ENCODE results near the gene OPCML.

Gene OPCML

DNA sequence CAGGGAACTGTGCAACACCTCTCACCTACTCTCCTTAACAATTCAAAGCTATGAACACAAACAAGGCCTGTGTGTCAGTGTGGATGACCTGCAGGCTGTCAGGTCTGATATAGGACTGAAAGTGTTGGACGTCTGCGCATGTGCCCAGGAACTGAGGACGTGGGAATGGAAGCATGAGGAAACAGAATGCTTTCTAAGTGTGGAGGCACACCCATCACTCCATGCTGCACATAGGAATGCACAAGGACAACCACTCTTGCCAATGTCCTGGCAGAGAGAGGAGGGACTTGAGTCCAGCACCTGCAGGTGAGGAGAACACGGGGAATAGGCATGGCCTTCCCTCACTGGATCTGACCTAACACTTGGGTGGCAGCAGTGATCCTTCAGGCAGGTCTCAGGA, 874.3 kb downstream of the OPCML start:
- TF ChIP-seq, protein P1, sequence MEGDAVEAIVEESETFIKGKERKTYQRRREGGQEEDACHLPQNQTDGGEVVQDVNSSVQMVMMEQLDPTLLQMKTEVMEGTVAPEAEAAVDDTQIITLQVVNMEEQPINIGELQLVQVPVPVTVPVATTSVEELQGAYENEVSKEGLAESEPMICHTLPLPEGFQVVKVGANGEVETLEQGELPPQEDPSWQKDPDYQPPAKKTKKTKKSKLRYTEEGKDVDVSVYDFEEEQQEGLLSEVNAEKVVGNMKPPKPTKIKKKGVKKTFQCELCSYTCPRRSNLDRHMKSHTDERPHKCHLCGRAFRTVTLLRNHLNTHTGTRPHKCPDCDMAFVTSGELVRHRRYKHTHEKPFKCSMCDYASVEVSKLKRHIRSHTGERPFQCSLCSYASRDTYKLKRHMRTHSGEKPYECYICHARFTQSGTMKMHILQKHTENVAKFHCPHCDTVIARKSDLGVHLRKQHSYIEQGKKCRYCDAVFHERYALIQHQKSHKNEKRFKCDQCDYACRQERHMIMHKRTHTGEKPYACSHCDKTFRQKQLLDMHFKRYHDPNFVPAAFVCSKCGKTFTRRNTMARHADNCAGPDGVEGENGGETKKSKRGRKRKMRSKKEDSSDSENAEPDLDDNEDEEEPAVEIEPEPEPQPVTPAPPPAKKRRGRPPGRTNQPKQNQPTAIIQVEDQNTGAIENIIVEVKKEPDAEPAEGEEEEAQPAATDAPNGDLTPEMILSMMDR (IDR thresholded peaks at IDR 0.05; ENCODE audit: unreplicated experiment in 3 of 3), result no peak
- Mint-ChIP-seq H3K36me3 (ENCODE audit: low read depth) (peaks cover 4% of the 10 kb centered on the region), H3K27ac (no peak overlapping the region), H3K9me3 (peaks cover 3% of the 10 kb centered on the region), H3K4me3 (no peak overlapping the region), H3K27me3 (ENCODE audit: low read depth) (peaks cover 5% of the 10 kb centered on the region), H3K4me1 (peaks cover 5% of the 10 kb centered on the region)

- Mint-ChIP-seq H3K4me1 (peaks cover 5% of the 10 kb centered on the region), H3K4me3 (no peak overlapping the region)
Measured at GRCh38 chr11:132655187-132655855, 877.0 kb downstream of the OPCML start.

GRCh38 chr11:132653237-132653636, 879.1 kb downstream of the OPCML start:
- Mint-ChIP-seq H3K27me3 (ENCODE audit: low read depth) (peaks cover 20% of the 10 kb centered on the region), H3K4me3 (no peak overlapping the region), H3K36me3 (ENCODE audit: low read depth) (peaks cover 4% of the 10 kb centered on the region), H3K27ac (no peak overlapping the region), H3K4me1 (peaks cover 5% of the 10 kb centered on the region), H3K9me3 (peaks cover 3% of the 10 kb centered on the region)
- TF ChIP-seq, protein P1 (IDR thresholded peaks at IDR 0.05; ENCODE audit: unreplicated experiment in 3 of 3), result no peak

More at GRCh38 chr11:132655187-132655855, 877.0 kb downstream of the OPCML start:
- Mint-ChIP-seq H3K27me3 (ENCODE audit: low read depth) (peaks cover 12% of the 10 kb centered on the region), H3K27ac (no peak overlapping the region), H3K9me3 (peaks cover 3% of the 10 kb centered on the region), H3K36me3 (ENCODE audit: low read depth) (peaks cover 4% of the 10 kb centered on the region)
- TF ChIP-seq, protein P1 (IDR thresholded peaks at IDR 0.05; ENCODE audit: unreplicated experiment in 3 of 3), result no peak

DNA sequence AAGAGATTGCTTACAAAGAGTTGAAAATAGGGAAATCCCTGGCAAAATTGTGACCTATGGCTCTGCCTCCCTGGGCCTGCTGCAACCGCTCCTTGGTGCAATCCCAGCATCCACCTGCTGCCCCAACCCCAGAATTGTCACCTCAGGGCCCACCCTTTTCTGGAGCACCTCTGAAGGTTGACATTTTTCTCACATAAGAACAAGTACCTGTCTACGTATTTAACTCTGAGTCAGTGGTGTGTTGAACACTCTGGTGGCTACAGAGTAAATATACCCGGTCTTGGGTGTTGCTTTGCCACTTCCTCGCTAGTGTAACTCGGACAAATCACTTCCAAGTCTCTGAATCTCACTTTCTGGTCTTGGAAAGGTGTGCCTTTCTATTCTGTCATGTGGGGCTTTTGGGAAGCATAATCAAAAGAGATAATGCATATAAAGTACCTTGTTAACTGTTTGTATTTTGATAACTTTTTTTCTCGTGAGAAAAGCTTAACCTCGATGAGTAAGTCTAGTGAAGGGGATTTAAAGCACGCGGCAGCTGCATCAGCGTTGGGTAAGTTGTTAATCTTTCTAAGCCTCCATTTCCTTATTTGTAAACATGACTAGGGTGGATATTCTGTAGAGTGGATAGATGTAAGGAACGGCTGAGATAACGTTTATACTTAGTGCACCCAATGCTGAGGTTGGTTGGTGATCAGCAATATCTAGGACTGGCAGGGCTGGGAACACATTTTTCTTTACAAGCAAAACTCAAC, 881.2 kb downstream of the OPCML start:
- Mint-ChIP-seq H3K4me1 (no peaks in the 10 kb centered on the region), H3K9me3 (peaks cover 3% of the 10 kb centered on the region), H3K36me3 (ENCODE audit: low read depth) (peaks cover 4% of the 10 kb centered on the region), H3K27me3 (ENCODE audit: low read depth) (peaks cover 23% of the 10 kb centered on the region), H3K4me3 (no peak overlapping the region), H3K27ac (no peak overlapping the region)
- TF ChIP-seq, protein P1 (IDR thresholded peaks at IDR 0.05; ENCODE audit: unreplicated experiment in 3 of 3), result no peak

- Mint-ChIP-seq H3K9me3 (no peaks in the 10 kb centered on the region), H3K4me3 (no peak overlapping the region), H3K27ac (no peak overlapping the region), H3K4me1 (peaks cover 11% of the 10 kb centered on the region), H3K36me3 (ENCODE audit: low read depth) (peaks cover 4% of the 10 kb centered on the region), H3K27me3 (ENCODE audit: low read depth) (peaks cover 27% of the 10 kb centered on the region)
- TF ChIP-seq, protein P1 (IDR thresholded peaks at IDR 0.05; ENCODE audit: unreplicated experiment in 3 of 3), result no peak
Measured at GRCh38 chr11:132649277-132649676, 883.0 kb downstream of the OPCML start.
